HL-60 (cell line): Measurements from ENCODE around the gene ZNF557.

Source experiments
- POLR2AphosphoS5 ChIP-seq: IDR thresholded peaks from 2 replicates; pipeline ENCODE4 v1.6.1; 2012; ENCODE audit warnings: low read depth
- TF ChIP-seq, protein P1 (sequence below): IDR thresholded peaks from one replicate; pipeline ENCODE4 v1.5.1; 2011; ENCODE audit warnings: low read length, control low read depth, inconsistent platforms; ENCODE audit not compliant: insufficient read depth

DNA sequence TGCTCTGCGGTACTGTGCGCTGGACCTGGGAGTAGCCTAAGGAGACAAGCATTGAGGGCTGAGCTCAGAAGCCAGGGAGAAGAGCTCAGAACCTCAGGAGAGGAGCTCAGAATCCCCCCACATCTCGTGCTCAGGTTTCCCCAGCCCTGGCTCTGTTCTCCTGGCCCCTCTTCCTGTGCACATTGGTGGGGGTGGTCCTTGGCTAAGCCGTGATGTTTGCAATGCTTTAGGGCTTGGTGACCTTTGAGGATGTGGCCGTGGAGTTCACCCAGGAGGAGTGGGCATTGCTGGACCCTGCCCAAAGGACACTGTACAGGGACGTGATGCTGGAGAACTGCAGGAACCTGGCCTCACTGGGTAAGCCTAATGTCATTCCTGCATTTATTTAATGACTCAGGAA lies 6.6 kb downstream of the ZNF557 start:
- TF ChIP-seq, protein P1, sequence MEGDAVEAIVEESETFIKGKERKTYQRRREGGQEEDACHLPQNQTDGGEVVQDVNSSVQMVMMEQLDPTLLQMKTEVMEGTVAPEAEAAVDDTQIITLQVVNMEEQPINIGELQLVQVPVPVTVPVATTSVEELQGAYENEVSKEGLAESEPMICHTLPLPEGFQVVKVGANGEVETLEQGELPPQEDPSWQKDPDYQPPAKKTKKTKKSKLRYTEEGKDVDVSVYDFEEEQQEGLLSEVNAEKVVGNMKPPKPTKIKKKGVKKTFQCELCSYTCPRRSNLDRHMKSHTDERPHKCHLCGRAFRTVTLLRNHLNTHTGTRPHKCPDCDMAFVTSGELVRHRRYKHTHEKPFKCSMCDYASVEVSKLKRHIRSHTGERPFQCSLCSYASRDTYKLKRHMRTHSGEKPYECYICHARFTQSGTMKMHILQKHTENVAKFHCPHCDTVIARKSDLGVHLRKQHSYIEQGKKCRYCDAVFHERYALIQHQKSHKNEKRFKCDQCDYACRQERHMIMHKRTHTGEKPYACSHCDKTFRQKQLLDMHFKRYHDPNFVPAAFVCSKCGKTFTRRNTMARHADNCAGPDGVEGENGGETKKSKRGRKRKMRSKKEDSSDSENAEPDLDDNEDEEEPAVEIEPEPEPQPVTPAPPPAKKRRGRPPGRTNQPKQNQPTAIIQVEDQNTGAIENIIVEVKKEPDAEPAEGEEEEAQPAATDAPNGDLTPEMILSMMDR, result no peak
- no peak for TF ChIP-seq POLR2AphosphoS5
